Ishikawa (cell line): ENCODE data around the gene SDHAF4.

Source experiments
- CEBPB ChIP-seq: IDR thresholded peaks from 2 replicates; pipeline ENCODE4 v1.6.1; 2012
- CREB1 ChIP-seq: IDR thresholded peaks from 2 replicates; pipeline ENCODE4 v1.6.1; 2012; ENCODE audit warnings: low read depth
- EGR1 ChIP-seq: IDR thresholded peaks from 2 replicates; pipeline ENCODE4 v1.6.1; 2012
- EP300 ChIP-seq: IDR thresholded peaks from 2 replicates; pipeline ENCODE4 v1.6.1; 2012; ENCODE audit warnings: borderline replicate concordance
- RAD21 ChIP-seq: IDR thresholded peaks from 2 replicates; pipeline ENCODE4 v1.6.1; 2012; ENCODE audit warnings: low read depth
- REST ChIP-seq: IDR thresholded peaks from 2 replicates; pipeline ENCODE4 v1.6.1; 2012; ENCODE audit warnings: low read depth, mild to moderate bottlenecking
- TAF1 ChIP-seq: IDR thresholded peaks from 2 replicates; pipeline ENCODE4 v1.6.1; 2012; ENCODE audit warnings: low read depth, mild to moderate bottlenecking
- TCF12 ChIP-seq: IDR thresholded peaks from 2 replicates; pipeline ENCODE4 v1.6.1; 2012; ENCODE audit warnings: low read depth
- YY1 ChIP-seq: IDR thresholded peaks from 2 replicates; pipeline ENCODE4 v1.6.1; 2012; ENCODE audit warnings: low read depth
- TF ChIP-seq, protein P1 (sequence below): IDR thresholded peaks from 2 replicates; pipeline ENCODE4 v1.6.1; 2012

- TF ChIP-seq TCF12 (no peak), YY1 (no peak), CREB1 (no peak), CEBPB (no peak), RAD21 (no peak), EP300 (no peak), TAF1 (no peak), REST (no peak), EGR1 (no peak)
- TF ChIP-seq, protein P1, sequence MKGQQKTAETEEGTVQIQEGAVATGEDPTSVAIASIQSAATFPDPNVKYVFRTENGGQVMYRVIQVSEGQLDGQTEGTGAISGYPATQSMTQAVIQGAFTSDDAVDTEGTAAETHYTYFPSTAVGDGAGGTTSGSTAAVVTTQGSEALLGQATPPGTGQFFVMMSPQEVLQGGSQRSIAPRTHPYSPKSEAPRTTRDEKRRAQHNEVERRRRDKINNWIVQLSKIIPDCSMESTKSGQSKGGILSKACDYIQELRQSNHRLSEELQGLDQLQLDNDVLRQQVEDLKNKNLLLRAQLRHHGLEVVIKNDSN = no peak
Observed at GRCh38 chr6:70527071-70527737, 39.5 kb upstream of the SDHAF4 start.
